NT2/D1 (cell line): ENCODE measurements around the gene SLC25A41.
A peak's percentile ranks its signal among the peaks of the same experiment; 100 is the strongest.

ENCODE experiments used
- DNase-seq: peaks from one replicate; pipeline ENCODE4 v3.0.0-alpha.2; 2011; ENCODE audit warnings: low read depth, low spot score
- H3K27me3 ChIP-seq: 2 replicates; pipeline ENCODE4 v1.6.0; 2011; ENCODE audit warnings: mild to moderate bottlenecking; ENCODE audit not compliant: insufficient read length, insufficient read depth
- H3K36me3 ChIP-seq: 2 replicates; pipeline ENCODE4 v1.6.1; 2011; ENCODE audit warnings: mild to moderate bottlenecking, low read length, mixed read lengths; ENCODE audit not compliant: insufficient read depth, insufficient read length
- H3K4me1 ChIP-seq: 2 replicates; pipeline ENCODE4 v1.5.1; 2011; ENCODE audit not compliant: insufficient read depth, insufficient read length
- H3K4me3 ChIP-seq: 2 replicates; pipeline ENCODE4 v1.5.1; 2011; ENCODE audit warnings: low read depth; ENCODE audit not compliant: insufficient read length
- H3K9ac ChIP-seq: 2 replicates; pipeline ENCODE4 v1.6.0; 2011; ENCODE audit warnings: low read depth; ENCODE audit not compliant: insufficient read length
- H3K9me3 ChIP-seq: 2 replicates; pipeline ENCODE4 v1.5.1; 2011; ENCODE audit warnings: mild to moderate bottlenecking, low read length; ENCODE audit not compliant: insufficient read depth
- SUZ12 ChIP-seq: IDR thresholded peaks from 2 replicates; pipeline ENCODE4 v1.6.1; 2011; ENCODE audit not compliant: insufficient read length, insufficient read depth; ENCODE audit errors: extremely low read depth
- YY1 ChIP-seq: IDR thresholded peaks from 2 replicates; pipeline ENCODE4 v1.6.1; 2011; ENCODE audit not compliant: insufficient read length, insufficient read depth
- ZNF274 ChIP-seq: IDR thresholded peaks from 2 replicates; pipeline ENCODE4 v1.6.1; 2011; ENCODE audit warnings: mild to moderate bottlenecking, low read depth, low read length

The SLC25A41 gene

DNA sequence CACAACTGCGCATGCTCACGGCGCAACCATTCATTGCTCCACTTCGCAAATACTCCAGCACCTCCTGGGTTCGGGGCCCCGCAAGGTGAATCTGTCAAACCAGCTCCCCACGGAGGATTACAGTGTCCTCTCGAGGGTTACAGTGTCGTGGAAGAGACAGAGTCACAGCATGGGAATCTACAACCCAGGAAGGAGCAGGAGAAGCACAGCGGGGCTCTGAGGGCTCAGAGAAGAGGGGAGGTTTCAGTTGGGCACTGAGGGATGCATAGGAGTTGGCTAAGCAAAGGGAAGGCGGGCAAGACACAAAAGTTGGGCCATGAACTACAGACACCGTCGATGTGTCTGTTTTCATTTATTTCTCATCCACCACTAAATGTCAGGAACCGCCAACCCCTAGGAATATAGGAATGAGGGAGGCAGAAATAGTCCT is 39.6 kb downstream of the SLC25A41 start:
- TF ChIP-seq ZNF274: no peak
- no peak for TF ChIP-seq SUZ12
- no peak for TF ChIP-seq YY1
- no peak for DNase-seq
- peaks cover 5% of the 10 kb centered on the region for H3K4me1 ChIP-seq

GRCh38 chr19:6393074-6393982 is 40.2 kb downstream of the SLC25A41 start, which contains the start of gene GTF2F1:
Gene GTF2F1, minus strand, starts transcription at chr19:6393164. Its CDS starts 169 bp downstream, at chr19:6392995.
- no peaks in the 10 kb centered on the region for H3K9me3 ChIP-seq
- TF ChIP-seq SUZ12: no peak
- TF ChIP-seq ZNF274: no peak
- no peak for TF ChIP-seq YY1
- peaks cover 5% of the 10 kb centered on the region for H3K4me1 ChIP-seq
- no peaks in the 10 kb centered on the region for H3K27me3 ChIP-seq
- peak within 1 kb of the TSS; percentile 95 for H3K4me3 ChIP-seq
- peaks cover 35% of the 10 kb centered on the region for H3K36me3 ChIP-seq
- peak; percentile 93 for DNase-seq
- H3K9ac ChIP-seq: peak within 1 kb of the TSS; percentile 95

More for the DNA sequence above, 39.6 kb downstream of the SLC25A41 start:
- Histone ChIP-seq H3K9ac (peak overlapping the region; percentile 95), H3K27me3 (no peaks in the 10 kb centered on the region), H3K9me3 (no peaks in the 10 kb centered on the region), H3K4me3 (peak overlapping the region; percentile 95), H3K36me3 (peaks cover 29% of the 10 kb centered on the region)

DNA sequence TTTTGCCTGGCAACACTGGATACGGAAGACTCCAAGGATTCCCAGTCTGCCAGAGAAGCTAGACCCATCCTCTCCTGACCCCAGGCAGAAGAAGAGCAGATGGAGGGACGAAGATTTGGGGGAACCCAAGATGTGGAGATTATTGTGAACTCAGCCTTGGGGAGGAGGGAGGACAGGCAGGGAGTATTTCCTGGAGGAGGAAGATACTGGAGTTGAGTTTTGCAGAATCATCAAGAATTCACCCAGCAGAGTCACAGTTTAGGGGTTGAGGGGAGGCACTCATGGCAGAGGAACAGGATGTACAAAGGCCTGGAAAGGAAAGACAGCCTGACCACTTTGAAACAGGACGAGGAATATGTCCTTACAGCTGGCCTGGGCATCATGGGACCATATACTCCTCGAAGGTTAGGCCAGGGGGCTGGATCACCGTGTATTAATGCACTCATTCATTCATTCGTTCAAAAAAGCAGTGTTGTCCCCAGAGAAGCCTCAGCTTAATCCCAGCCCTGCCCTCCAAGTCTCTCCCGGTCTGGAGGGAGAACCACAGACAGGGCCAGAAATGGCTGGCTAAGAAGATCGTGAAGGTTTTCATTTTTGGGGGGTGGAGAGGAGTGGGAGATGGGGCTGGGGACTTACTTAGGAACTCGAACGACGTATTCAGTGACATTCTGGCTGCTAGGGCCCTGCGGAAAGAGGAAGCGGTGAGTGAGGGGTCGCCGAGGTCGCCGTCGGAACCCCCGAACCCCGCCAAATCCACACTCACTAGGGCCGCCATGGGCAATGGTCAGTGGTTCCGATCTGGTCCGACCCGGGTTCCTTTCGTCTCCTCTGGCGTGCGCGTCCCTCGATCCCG is 41.1 kb downstream of the SLC25A41 start:
- DNase-seq: no peak
- TF ChIP-seq ZNF274 (no peak), YY1 (no peak), SUZ12 (no peak)
- H3K4me1 ChIP-seq: peaks cover 5% of the 10 kb centered on the region
- H3K36me3 ChIP-seq: peaks cover 42% of the 10 kb centered on the region
- no peaks in the 10 kb centered on the region for H3K27me3 ChIP-seq
- no peaks in the 10 kb centered on the region for H3K9me3 ChIP-seq
- H3K9ac ChIP-seq: peak overlapping the region; percentile 95
- H3K4me3 ChIP-seq: peak overlapping the region; percentile 95

GRCh38 chr19:6387372-6387771 is 46.2 kb downstream of the SLC25A41 start:
- no peaks in the 10 kb centered on the region for H3K9me3 ChIP-seq
- no peak overlapping the region for H3K9ac ChIP-seq
- H3K4me1 ChIP-seq: peaks cover 3% of the 10 kb centered on the region
- H3K36me3 ChIP-seq: peaks cover 84% of the 10 kb centered on the region
- TF ChIP-seq SUZ12 (no peak), YY1 (no peak), ZNF274 (no peak)
- DNase-seq: no peak
- no peak overlapping the region for H3K4me3 ChIP-seq
- no peaks in the 10 kb centered on the region for H3K27me3 ChIP-seq

GRCh38 chr19:6384381-6384780 is 49.2 kb downstream of the SLC25A41 start:
- DNase-seq: no peak
- TF ChIP-seq SUZ12 (no peak), YY1 (no peak), ZNF274 (no peak)
- no peak overlapping the region for H3K9ac ChIP-seq
- no peaks in the 10 kb centered on the region for H3K27me3 ChIP-seq
- H3K4me1 ChIP-seq: no peaks in the 10 kb centered on the region
- H3K4me3 ChIP-seq: no peak overlapping the region
- H3K36me3 ChIP-seq: peaks cover 88% of the 10 kb centered on the region
- H3K9me3 ChIP-seq: peaks cover 10% of the 10 kb centered on the region; the same call in 1 of the 2 replicates

GRCh38 chr19:6383188-6383587 is 50.4 kb downstream of the SLC25A41 start:
- Histone ChIP-seq H3K4me3 (no peak overlapping the region), H3K27me3 (no peaks in the 10 kb centered on the region), H3K9ac (no peak overlapping the region), H3K36me3 (peaks cover 87% of the 10 kb centered on the region), H3K9me3 (peaks cover 10% of the 10 kb centered on the region; the same call in 1 of the 2 replicates), H3K4me1 (peaks cover 4% of the 10 kb centered on the region)
- TF ChIP-seq ZNF274 (no peak), YY1 (no peak), SUZ12 (no peak)
- DNase-seq: no peak

GRCh38 chr19:6381030-6381750 is 52.4 kb downstream of the SLC25A41 start:
- no peak for TF ChIP-seq SUZ12
- no peak for TF ChIP-seq YY1
- TF ChIP-seq ZNF274: no peak
- Histone ChIP-seq H3K27me3 (no peaks in the 10 kb centered on the region), H3K4me1 (peaks cover 14% of the 10 kb centered on the region), H3K9ac (no peak overlapping the region), H3K4me3 (no peak overlapping the region), H3K36me3 (peaks cover 81% of the 10 kb centered on the region), H3K9me3 (peaks cover 10% of the 10 kb centered on the region; the same call in 1 of the 2 replicates)
- no peak for DNase-seq
